Endodermal cell (in vitro differentiated cells): ENCODE data around the gene GTF2E1. TPM values are rescaled to one million over a fixed set of nuclear protein-coding genes. Genes with fewer than 3 reads are reported as not detected.

Source experiments
- DNase-seq: peaks from one replicate; pipeline ENCODE4 v3.0.0-alpha.2; 2017
- H3K27ac ChIP-seq: 2 replicates; pipeline ENCODE4 v1.5.1; 2013; ENCODE audit warnings: mild to moderate bottlenecking, low read depth, low read length, moderate library complexity
- H3K27me3 ChIP-seq: 2 replicates; pipeline ENCODE4 v1.6.1; 2013; ENCODE audit warnings: mild to moderate bottlenecking, low read length, moderate library complexity; ENCODE audit not compliant: insufficient read depth, control insufficient read depth, poor library complexity, severe bottlenecking
- H3K36me3 ChIP-seq: 2 replicates; pipeline ENCODE4 v1.7.0; 2013; ENCODE audit warnings: mild to moderate bottlenecking, low read length, moderate library complexity; ENCODE audit not compliant: control insufficient read depth, insufficient read depth
- H3K4me1 ChIP-seq: one replicate; pipeline ENCODE4 v1.7.0; 2013; ENCODE audit warnings: low read length; ENCODE audit not compliant: control insufficient read depth, insufficient read depth
- H3K4me3 ChIP-seq: 2 replicates; pipeline ENCODE4 v1.5.1; 2013; ENCODE audit warnings: mild to moderate bottlenecking, low read length, moderate library complexity
- H3K9ac ChIP-seq: 2 replicates; pipeline ENCODE4 v1.6.1; 2013; ENCODE audit warnings: mild to moderate bottlenecking, low read length, moderate library complexity; ENCODE audit not compliant: poor library complexity, severe bottlenecking; ENCODE audit errors: extremely low read depth
- H3K9me3 ChIP-seq: 2 replicates; pipeline ENCODE4 v1.6.1; 2013; ENCODE audit warnings: mild to moderate bottlenecking, low read length, moderate library complexity; ENCODE audit not compliant: control insufficient read depth
- H3K27ac Mint-ChIP-seq: 2 replicates; pipeline ENCODE4 v1.8.0; 2020; ENCODE audit warnings: mixed read lengths
- H3K27me3 Mint-ChIP-seq: 2 replicates; pipeline ENCODE4 v1.8.0; 2021; ENCODE audit warnings: mild to moderate bottlenecking, mixed read lengths; ENCODE audit not compliant: insufficient read depth
- H3K36me3 Mint-ChIP-seq: 2 replicates; pipeline ENCODE4 v1.8.0; 2020; ENCODE audit warnings: low read depth, mixed read lengths
- H3K4me1 Mint-ChIP-seq: 2 replicates; pipeline ENCODE4 v1.8.0; 2020; ENCODE audit warnings: mixed read lengths
- H3K4me3 Mint-ChIP-seq: 2 replicates; pipeline ENCODE4 v1.8.0; 2020; ENCODE audit warnings: mild to moderate bottlenecking, moderate library complexity, mixed read lengths
- H3K9me3 Mint-ChIP-seq: 2 replicates; pipeline ENCODE4 v1.8.0; 2020; ENCODE audit warnings: mild to moderate bottlenecking, mixed read lengths
- CTCF ChIP-seq: fragments of 200-600 bp; sonication (generic); conservative IDR thresholded peaks from 2 replicates; pipeline ENCODE4 v1.5.0; 2021; ENCODE audit warnings: antibody characterized with exemption, mild to moderate bottlenecking
- WGBS, 2 experiments: methylation state at CpG; one replicate each; pipeline versions ENCODE4 v1.1.5 to v1.1.7; 2013; ENCODE audit warnings: missing lambda C conversion rate in 2 of 2, mixed read lengths in 1 of 2; ENCODE audit not compliant: insufficient coverage in 1 of 2, insufficient read length in 1 of 2; 5-methylcytosine and 5-hydroxymethylcytosine counted together
- total RNA-seq, 2 donors: library from RNA; stranded (reverse); fragmentation: NEBNext Ultra II Directional in 1 of 2; extraction: Animal tissue kit (Norgen Biotek cat#: 25700) in 1 of 2; gene quantifications; 2 replicates in 1 of 2; 3 replicates in 1 of 2; pipeline ENCODE4 v1.2.1, GENCODE V29; 2021

The GTF2E1 gene
- total RNA-seq, 2 donors from 2014 or later: 42.6 to 51.1 TPM

GRCh38 chr3:120791913-120792312 lies 49.4 kb downstream of the GTF2E1 start:
- H3K36me3 ChIP-seq: no peaks in the 10 kb centered on the region
- H3K27me3 Mint-ChIP-seq: no peaks in the 10 kb centered on the region
- no peak for DNase-seq
- no peak overlapping the region for H3K9ac ChIP-seq
- WGBS, 2 experiments: 86% methylated on average over 1 of the region's 1 CpG
- no peaks in the 10 kb centered on the region for H3K9me3 ChIP-seq
- H3K27ac ChIP-seq: no peak overlapping the region
- no peaks in the 10 kb centered on the region for H3K4me1 ChIP-seq
- H3K27me3 ChIP-seq: no peaks in the 10 kb centered on the region
- H3K4me1 Mint-ChIP-seq: peaks cover 2% of the 10 kb centered on the region
- no peaks in the 10 kb centered on the region for H3K9me3 Mint-ChIP-seq
- H3K36me3 Mint-ChIP-seq: no peaks in the 10 kb centered on the region
- no peak for TF ChIP-seq CTCF
- H3K4me3 ChIP-seq: no peak overlapping the region
- no peak overlapping the region for H3K4me3 Mint-ChIP-seq
- H3K27ac Mint-ChIP-seq: no peak overlapping the region

- Histone ChIP-seq H3K36me3 (no peaks in the 10 kb centered on the region), H3K4me3 (no peak overlapping the region), H3K9me3 (no peaks in the 10 kb centered on the region), H3K4me1 (no peaks in the 10 kb centered on the region), H3K27ac (no peak overlapping the region), H3K27me3 (no peaks in the 10 kb centered on the region), H3K9ac (no peak overlapping the region)
- TF ChIP-seq CTCF: no peak
- Mint-ChIP-seq H3K27ac (no peak overlapping the region), H3K4me3 (no peak overlapping the region), H3K27me3 (no peaks in the 10 kb centered on the region), H3K9me3 (no peaks in the 10 kb centered on the region), H3K4me1 (peaks cover 2% of the 10 kb centered on the region), H3K36me3 (no peaks in the 10 kb centered on the region)
- no peak for DNase-seq
- WGBS, 2 experiments: 83 to 84% methylated on average over 1 of the region's 1 CpG
Measured at GRCh38 chr3:120793601-120794000, 51.1 kb downstream of the GTF2E1 start.

GRCh38 chr3:120795017-120795648 lies 52.6 kb downstream of the GTF2E1 start:
- Mint-ChIP-seq H3K36me3 (no peaks in the 10 kb centered on the region), H3K27me3 (no peaks in the 10 kb centered on the region), H3K4me3 (no peak overlapping the region), H3K27ac (no peak overlapping the region), H3K9me3 (no peaks in the 10 kb centered on the region), H3K4me1 (peaks cover 2% of the 10 kb centered on the region)
- Histone ChIP-seq H3K4me1 (no peaks in the 10 kb centered on the region), H3K4me3 (no peak overlapping the region), H3K36me3 (no peaks in the 10 kb centered on the region), H3K27ac (no peak overlapping the region), H3K9me3 (no peaks in the 10 kb centered on the region), H3K27me3 (no peaks in the 10 kb centered on the region), H3K9ac (no peak overlapping the region)
- 46 to 60% methylated on average over 1 to 5 of the region's 5 CpGs for WGBS, 2 experiments
- peak; percentile 94 for TF ChIP-seq CTCF
- DNase-seq: peak; percentile 96
